Astrocyte of the cerebellum (primary cell): ENCODE results near the gene AIRE.

Experiments used
- DNase-seq: peaks from one replicate; pipeline ENCODE4 v3.0.0-alpha.2; 2011; ENCODE audit warnings: low read depth
- H3K4me3 ChIP-seq: 2 replicates; pipeline ENCODE4 v1.5.1; 2011; ENCODE audit warnings: mild to moderate bottlenecking, low read depth, low read length, moderate library complexity
- in situ Hi-C: cut with HindIII; loops from 2 replicates; pipeline ENCODE4 v1.10.0; 2017; ENCODE audit warnings: low sequenced_read_pairs
- TF ChIP-seq, protein P1 (sequence below): IDR thresholded peaks from 2 replicates; pipeline ENCODE4 v1.5.1; 2012; ENCODE audit warnings: low read length, low read depth, moderate library complexity, mild to moderate bottlenecking; ENCODE audit errors: missing control alignments

Gene AIRE

DNA sequence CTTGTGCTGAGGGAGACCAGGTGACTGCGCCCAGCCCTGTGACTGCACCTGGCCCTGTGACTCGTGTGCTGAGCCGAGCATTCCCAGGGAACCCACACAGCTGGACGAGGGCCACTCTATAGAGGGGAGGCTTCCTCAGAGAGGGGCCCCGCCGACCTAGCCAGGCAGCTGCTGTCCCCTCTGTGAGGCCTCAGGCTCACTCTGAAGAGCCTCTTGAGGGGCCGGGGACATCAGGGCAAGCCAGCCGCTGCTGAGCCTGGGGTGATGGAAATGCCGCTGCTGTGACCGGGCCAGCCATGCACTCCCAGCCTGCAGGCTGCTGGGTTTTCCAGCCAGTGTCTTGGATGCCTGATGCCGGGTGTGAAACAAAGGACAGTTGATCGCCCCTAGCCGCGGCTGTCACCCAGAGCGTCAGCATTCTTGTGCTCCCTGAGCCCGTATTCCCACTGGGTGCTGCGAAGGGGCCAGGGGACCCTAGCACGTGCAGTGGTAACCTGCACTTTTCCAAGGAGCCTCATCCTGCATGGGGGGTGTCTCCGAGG, 31.6 kb downstream of the AIRE start:
- no peak for DNase-seq
- H3K4me3 ChIP-seq, result no peak overlapping the region
- in situ Hi-C loops, result no loop called here
- TF ChIP-seq, protein P1, sequence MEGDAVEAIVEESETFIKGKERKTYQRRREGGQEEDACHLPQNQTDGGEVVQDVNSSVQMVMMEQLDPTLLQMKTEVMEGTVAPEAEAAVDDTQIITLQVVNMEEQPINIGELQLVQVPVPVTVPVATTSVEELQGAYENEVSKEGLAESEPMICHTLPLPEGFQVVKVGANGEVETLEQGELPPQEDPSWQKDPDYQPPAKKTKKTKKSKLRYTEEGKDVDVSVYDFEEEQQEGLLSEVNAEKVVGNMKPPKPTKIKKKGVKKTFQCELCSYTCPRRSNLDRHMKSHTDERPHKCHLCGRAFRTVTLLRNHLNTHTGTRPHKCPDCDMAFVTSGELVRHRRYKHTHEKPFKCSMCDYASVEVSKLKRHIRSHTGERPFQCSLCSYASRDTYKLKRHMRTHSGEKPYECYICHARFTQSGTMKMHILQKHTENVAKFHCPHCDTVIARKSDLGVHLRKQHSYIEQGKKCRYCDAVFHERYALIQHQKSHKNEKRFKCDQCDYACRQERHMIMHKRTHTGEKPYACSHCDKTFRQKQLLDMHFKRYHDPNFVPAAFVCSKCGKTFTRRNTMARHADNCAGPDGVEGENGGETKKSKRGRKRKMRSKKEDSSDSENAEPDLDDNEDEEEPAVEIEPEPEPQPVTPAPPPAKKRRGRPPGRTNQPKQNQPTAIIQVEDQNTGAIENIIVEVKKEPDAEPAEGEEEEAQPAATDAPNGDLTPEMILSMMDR, result no peak

DNA sequence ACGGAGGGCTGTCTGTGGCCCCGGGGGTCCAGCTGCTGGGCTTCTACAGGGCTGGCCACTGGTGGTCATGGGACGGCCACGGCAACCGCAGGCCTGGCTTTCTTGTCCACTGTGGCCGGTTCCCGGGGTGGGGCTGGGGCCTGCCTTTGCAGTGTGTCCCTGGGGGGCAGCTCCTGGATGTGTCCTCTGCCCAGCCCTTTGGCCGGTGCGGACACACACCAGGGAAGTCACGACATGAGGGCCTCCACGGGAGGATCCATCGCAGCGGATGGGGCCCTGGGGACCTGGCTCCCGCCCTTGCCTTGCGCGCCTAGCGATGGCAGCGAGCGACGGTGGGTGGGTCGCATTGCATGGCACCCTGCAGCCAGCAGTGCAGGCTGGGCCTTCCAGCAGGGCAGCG, 32.2 kb downstream of the AIRE start:
- DNase-seq, result no peak
- no peak overlapping the region for H3K4me3 ChIP-seq
- in situ Hi-C loops, result no loop called here
- TF ChIP-seq, protein P1, result no peak

DNA sequence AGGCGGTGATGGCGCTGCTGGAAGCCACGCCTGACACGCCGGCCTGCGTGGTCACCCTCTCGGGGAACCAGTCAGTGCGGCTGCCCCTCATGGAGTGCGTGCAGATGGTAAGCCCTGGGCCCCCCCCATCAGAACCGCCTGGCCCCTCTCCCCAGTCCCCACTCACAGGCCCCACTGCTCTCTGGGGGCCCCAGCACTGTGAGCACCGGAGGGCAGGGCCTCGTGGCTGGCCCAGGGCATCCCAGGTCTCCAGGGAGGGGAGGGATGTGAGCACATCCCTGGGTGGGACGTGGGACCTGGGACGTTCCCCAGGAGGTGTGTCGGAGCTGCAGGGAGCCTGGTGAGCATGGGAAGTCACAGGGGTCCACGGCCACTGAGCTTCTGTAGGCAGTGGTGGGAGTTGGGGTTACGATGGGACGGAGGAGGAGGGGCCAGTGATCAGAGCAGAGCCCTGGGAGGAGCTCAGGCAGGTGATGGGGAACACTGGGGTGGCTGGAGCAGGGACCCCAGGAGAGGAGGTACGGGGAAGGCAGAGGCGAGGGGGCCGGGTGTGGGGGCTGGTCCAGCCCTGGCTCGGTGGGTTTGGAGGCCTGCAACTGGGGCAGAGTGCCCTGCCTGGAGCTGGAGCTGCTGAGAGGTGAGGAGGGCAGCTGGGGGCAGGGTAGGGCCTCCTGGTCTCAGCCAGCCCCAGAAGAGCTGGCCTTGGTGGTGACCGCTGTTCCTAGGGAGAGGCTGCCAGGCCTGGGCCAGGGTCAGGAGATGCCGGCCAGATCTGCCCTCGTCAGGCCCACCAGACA, 33.0 kb downstream of the AIRE start:
- H3K4me3 ChIP-seq, result no peak overlapping the region
- no peak for DNase-seq
- TF ChIP-seq, protein P1, result no peak
- in situ Hi-C loops, result no loop called here

DNA sequence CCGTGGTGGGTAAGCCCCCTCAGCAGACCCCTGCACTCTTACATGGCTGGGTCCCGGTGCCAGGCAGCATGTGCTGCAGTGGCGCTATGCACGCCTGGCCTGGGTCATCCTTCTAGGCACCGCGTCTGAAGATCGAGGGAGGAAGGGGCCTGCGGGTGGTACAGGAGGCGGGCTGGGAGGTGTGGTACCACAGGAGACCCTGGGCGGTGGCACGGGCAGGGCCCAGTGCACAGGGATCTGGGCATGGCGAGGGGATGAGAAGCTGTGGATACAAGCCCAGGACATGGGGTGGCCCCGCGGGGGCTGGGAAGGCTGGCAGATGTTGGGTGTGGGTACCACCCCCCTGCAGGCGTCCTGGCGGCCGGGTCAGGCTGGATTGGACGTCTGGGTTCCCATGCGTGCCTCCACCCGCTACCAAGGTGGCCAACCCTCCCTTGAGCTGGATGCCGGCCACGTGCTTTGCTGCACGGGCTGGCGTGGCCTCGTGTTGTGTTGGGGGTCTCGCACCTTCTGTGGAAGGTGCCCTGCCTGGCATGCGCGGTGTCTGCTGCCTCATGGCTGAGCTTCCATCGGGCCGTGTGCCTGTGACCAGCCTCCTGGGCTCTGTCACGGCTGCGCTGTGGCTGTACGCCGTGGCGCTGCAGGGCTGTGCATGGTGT, 33.9 kb downstream of the AIRE start:
- DNase-seq, result no peak
- in situ Hi-C loops, result no loop called here
- no peak overlapping the region for H3K4me3 ChIP-seq
- TF ChIP-seq, protein P1, result no peak

DNA sequence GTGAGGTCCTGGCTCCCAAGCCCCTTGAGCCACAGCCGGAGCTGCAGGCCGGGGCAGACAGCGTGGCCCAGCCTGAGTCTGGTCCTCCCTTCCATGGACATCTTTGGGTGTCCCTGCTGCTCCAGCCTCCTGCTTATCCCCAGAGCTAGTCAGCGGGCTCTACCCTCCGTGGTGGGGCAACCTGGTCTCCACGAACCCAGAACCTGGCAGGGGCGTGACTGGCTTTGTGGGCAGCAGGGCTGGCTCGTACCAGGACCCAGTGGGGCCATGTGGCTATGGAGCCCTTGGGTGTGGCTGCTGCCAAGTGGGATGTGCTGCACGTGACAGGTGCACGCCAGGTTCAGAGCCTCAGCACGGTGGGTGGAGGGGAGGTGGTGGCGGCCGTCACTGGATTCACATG, 35.2 kb downstream of the AIRE start:
- no peak overlapping the region for H3K4me3 ChIP-seq
- no peak for DNase-seq
- TF ChIP-seq, protein P1, result no peak
- in situ Hi-C loops, result no loop called here

DNA sequence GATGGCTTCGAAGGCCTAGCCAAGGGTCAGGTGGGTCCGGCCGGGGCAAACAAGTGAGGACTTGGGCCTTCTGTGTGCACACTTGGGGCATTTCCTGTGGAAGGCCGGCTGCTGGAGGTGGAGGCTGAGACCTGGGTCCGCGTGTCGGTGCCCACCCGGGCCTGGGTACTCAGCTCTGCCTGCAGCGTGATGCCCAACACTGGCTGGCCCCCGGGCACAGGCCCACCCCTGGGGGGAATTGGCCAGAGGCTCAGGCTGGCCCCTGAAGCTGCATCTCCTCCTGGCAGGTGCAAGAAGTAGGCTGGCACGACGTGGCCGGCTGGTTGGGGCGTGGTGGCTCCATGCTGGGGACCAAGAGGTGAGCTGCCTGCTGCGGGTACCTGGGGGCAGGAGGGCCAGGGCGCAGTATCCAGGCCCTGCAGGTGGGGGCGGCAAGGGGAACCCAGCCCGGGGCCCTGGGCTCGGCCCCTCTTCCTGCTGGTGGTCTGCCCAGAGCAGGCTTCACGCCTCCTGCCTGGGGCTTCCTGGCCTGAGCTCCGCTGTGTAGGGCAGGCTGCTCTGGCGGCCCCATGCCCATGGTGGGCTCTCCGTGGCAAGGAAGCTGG, 36.3 kb downstream of the AIRE start:
- TF ChIP-seq, protein P1, result no peak
- in situ Hi-C loops, result no loop called here
- H3K4me3 ChIP-seq, result no peak overlapping the region

More for the DNA sequence above, 36.3 kb downstream of the AIRE start:
- DNase-seq, result no peak
